ENCODE results near the gene NSRP1.
"Not testable (repeated sequence)": the region's sequence is repeated elsewhere in the genome, so short reads cannot be mapped to it uniquely, and the experiment has no call there.

The NSRP1 gene

GRCh38 chr17:30116661-30117551, at the start of gene NSRP1:
Gene NSRP1 (plus strand): TSS chr17:30116816. CDS start chr17:30116844, 28 bp downstream.
- peak; percentile 92 for DNase-seq

GRCh38 chr17:30068465-30068864, 48.2 kb upstream of the NSRP1 start:
- no peak for DNase-seq

- DNase-seq: no peak
These were observed 42.4 kb upstream of the NSRP1 start for GRCh38 chr17:30074254-30074653.

- DNase-seq: no peak
These were observed 41.9 kb upstream of the NSRP1 start for GRCh38 chr17:30074730-30075129.

GRCh38 chr17:30082773-30083172, 33.8 kb upstream of the NSRP1 start:
- DNase-seq: no peak

- no peak for DNase-seq
These were observed 31.8 kb upstream of the NSRP1 start for GRCh38 chr17:30084788-30085187.

- DNase-seq: no peak
These were observed 29.7 kb upstream of the NSRP1 start for GRCh38 chr17:30086896-30087295.

- not testable (repeated sequence) for DNase-seq
These were observed 29.2 kb upstream of the NSRP1 start for GRCh38 chr17:30087431-30087830.

- DNase-seq: no peak
These were observed 25.4 kb upstream of the NSRP1 start for GRCh38 chr17:30091121-30091670.

GRCh38 chr17:30091771-30092170, 24.8 kb upstream of the NSRP1 start:
- no peak for DNase-seq

- no peak for DNase-seq
These were observed 23.7 kb upstream of the NSRP1 start for GRCh38 chr17:30092886-30093285.

GRCh38 chr17:30093463-30094147, 23.0 kb upstream of the NSRP1 start:
- DNase-seq: peak; percentile 2

- DNase-seq: no peak
These were observed 20.9 kb upstream of the NSRP1 start for GRCh38 chr17:30095507-30096244.

GRCh38 chr17:30101686-30102390, 14.8 kb upstream of the NSRP1 start:
- DNase-seq: no peak

- no peak for DNase-seq
These were observed 12.7 kb upstream of the NSRP1 start for GRCh38 chr17:30103921-30104320.

- peak; percentile 60 for DNase-seq
These were observed 11.9 kb upstream of the NSRP1 start for GRCh38 chr17:30104575-30105339.

GRCh38 chr17:30112794-30113193, 3.8 kb upstream of the NSRP1 start:
- no peak for DNase-seq

GRCh38 chr17:30113213-30113612, 3.4 kb upstream of the NSRP1 start:
- no peak for DNase-seq

- DNase-seq: no peak
These were observed 313 bp upstream of the NSRP1 start for GRCh38 chr17:30116345-30116660.

- no peak for DNase-seq
These were observed 1.1 kb downstream of the NSRP1 start for GRCh38 chr17:30117675-30118081.

- DNase-seq: not testable (repeated sequence)
These were observed 2.0 kb downstream of the NSRP1 start for GRCh38 chr17:30118635-30119034.

- no peak for DNase-seq
These were observed 7.7 kb downstream of the NSRP1 start for GRCh38 chr17:30124273-30124796.
